Activated CD4-positive, alpha-beta T cell treated with anti-CD3 and anti-CD28 coated beads for 24 hours (primary cell): ENCODE results near the gene MAB21L2.

ENCODE experiments used
- DNase-seq, 2 donors: peaks; one replicate each; pipeline ENCODE4 v3.0.0-alpha.2; 2020; ENCODE audit warnings: low read depth in 2 of 2

The MAB21L2 gene

DNA sequence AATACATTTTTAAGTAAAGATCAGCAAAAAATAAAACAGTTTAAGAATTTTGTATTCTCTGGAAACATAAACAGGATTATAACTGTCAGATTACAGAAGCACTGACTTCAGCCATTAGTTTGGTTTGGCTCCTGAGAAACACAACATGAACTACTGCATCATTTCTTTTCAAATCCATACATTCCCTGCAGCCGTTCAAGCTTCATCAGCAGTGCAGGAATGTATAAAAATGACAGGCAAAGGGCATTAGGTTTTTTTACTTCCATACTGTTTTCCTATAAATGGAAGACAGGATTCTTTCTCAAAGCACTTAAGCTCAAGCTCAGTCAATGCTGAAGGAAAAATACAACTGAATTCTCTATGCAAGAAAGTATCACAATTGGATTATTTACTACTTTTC, 4.2 kb upstream of the MAB21L2 start:
- DNase-seq: no peak

DNA sequence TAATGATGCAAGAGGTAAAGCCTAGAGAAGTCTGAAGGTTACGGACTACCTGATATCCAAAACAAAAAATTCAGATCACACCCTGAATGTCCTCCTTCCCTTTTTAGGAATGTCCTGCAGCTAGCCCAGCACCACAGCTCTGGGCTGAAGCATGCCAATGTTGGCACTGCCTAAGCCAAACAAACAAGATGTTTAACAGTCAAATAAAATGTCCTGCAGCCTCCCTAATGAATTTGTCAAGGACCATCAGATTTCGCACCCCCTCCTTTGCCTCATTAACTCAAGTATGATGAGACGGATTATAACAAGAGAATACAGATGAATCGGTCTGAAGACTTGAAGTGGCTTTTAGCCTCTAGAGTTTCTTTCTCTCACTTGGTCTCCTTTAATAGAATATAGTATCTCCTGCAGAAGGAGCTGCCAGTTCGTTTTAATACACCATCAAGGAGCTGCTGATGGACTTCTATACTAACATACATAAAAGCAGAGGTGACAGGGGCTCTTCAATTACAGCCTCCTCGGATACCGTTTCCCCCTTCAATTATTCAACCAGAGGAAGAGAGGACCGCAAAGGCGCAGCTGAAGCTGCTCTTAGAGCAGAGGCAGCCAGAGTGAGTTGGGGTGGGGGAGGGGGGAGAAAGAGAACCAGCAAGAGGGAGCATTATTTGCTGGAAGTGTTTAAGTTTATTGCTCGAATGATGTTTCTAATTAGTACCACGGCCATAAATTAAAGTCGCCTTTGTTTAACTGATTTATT, 3.0 kb upstream of the MAB21L2 start:
- DNase-seq: no peak

DNA sequence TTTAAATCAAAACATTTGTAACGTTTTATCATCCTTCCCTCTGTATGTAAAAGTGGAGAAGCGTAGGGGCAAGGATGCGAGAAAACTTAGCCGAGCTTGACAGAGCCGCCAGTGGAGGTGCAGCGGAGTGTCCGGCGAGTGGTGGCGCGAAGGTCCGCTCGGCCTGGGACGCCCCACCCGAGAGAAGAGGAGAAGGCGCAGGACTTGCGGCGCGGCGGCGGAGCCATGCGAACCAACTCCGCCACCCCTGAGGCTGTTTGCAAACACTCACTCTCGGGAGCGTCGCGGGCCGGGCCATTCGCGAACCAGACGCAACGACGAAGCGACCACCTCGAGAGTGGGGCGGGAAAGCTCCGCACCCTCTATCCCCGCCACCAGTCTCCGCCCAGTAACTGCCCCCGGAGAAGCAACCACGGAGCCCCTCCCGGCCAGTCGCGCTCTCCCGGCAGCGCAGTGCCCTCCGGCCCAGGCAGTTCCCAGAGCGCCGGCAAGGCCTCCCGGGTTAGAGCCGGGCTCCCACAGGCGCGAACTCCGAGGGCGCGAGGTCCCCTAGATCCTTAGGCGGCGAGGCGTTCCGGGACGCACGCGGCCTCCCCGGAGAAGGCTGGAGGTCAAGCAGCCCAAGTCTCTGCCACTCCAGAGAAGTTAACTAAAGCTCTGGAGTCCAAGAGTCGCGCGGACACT, 2.3 kb upstream of the MAB21L2 start:
- no peak for DNase-seq

DNA sequence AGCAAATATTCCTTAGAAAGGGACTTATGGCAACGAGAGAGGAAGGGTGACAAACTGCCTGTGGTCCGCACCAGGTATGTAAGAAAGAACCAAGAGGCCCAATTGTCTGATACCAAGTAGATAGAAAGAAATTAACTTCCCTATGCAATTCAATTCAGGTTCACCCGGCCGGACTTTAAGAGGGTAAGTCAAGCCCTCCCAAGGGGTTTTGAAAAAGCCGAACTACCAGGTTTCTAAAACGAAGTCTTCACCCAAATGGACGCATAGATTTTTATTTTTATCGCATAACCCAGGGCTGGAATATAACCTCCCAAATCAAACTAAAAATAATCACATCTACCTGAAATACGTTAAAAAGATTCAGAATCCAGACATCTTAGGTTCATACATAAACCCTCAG, 1.6 kb upstream of the MAB21L2 start:
- DNase-seq: no peak

DNA sequence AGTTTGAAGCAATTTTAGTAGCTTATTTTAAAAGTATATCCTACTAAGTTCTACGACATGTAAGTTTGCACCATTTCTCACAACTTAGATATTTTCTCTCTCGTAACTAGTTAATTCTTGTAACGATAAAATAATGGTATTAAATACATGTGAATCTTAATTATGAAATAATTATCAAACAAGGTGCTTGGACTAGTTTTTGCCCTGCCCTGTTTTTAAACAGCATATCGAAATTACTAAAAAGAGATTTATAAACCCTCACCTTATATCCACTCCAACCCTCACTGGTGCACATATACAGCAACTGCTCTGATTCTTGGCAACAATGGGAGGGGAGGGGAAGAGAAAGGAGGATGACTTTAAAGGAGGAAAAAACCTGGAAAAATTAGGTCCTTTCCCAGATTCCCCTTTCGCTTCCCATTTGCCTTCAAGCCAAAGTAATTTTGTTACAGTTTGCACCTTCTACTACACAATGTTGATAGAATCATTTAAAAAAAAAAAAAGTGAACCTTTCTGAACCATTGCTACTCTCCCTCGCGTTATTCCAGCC, 820 bp upstream of the MAB21L2 start:
- DNase-seq: no peak

DNA sequence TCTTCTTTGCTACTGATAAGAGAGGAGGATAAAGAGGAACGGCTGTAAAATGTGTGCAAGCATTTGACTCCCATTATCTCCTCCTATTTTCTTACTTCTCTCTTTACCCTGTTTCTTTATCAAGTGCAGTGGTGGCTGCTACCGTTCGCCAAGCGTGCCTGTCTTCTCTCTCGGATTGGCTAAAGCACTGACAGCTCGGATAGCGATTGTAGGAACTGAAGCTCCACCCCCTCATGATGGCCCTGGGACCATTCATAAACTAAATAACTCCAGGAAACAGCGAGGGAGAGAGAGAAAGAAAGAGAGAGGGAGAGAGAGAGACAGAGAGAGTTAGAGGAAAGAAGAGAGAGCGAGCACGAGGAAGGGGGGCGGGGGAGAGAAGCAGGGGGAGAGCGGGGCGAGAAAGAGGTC, 305 bp upstream of the MAB21L2 start:
- DNase-seq: no peak

DNA sequence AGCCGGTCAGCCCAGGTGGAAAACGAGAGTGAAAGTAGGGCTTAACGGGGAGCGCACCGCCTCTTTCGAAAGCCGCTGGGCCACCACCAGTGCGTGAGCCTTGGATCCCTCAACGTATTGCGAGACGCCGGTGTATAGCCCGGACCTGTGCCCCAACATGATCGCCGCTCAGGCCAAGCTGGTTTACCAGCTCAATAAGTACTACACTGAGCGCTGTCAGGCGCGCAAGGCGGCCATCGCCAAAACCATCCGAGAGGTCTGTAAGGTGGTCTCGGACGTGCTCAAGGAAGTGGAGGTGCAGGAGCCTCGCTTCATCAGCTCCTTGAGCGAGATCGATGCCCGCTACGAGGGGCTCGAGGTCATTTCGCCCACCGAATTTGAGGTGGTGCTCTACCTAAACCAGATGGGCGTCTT, 929 bp downstream of the MAB21L2 start:
- DNase-seq: no peak

DNA sequence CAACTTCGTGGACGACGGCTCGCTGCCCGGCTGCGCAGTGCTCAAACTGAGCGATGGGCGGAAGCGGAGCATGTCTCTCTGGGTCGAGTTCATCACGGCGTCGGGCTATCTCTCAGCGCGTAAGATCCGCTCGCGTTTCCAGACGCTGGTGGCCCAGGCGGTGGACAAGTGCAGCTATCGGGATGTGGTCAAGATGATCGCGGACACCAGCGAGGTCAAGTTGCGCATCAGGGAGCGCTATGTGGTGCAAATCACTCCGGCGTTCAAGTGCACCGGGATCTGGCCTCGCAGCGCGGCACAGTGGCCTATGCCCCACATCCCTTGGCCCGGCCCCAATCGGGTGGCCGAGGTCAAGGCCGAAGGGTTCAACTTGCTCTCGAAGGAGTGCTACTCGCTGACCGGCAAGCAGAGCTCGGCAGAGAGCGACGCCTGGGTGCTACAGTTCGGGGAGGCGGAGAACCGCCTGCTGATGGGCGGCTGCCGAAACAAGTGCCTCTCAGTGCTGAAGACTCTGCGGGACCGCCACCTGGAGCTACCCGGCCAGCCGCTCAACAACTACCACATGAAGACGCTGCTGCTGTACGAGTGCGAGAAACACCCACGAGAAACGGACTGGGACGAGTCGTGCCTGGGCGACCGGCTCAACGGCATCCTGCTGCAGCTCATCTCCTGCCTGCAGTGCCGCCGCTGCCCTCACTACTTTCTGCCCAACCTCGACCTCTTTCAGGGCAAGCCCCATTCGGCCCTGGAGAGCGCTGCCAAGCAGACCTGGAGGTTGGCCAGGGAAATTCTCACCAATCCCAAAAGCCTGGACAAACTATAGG, 1.5 kb downstream of the MAB21L2 start:
- no peak for DNase-seq

DNA sequence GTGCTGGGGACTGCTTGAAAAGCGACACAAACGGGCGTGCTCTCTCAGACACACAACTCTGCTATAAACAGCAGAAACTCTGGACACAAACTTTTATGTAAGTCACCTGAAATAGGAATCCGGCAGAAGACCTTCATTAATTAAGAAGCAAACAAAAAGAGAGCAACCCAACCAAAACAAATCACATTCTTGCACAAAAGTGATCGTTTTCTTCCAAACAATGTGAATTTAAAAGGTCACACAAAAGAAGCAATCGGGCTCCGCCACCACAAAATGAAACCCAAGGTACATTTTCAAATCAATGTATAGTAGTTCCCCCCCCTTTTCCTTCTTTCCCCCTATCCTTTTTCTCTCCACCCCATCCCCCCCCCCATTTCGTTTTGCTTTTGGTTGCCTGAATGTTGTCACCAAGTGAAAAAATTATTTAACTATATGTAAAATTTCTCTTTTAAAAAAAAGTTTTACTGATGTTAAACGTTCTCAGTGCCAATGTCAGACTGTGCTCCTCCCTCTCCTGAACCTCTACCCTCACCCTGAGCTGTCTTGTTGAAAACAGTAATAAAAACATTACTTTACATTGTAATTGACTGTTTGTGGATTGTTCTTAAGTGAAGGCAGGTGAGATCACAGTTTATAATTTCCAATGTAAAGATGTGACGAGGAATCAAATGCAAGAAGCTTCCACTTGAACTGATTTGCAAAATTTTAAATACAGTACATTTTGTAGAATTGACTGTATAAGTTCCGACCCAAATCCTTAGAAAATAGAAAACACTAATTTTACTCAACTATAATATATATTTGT, 2.4 kb downstream of the MAB21L2 start:
- no peak for DNase-seq

DNA sequence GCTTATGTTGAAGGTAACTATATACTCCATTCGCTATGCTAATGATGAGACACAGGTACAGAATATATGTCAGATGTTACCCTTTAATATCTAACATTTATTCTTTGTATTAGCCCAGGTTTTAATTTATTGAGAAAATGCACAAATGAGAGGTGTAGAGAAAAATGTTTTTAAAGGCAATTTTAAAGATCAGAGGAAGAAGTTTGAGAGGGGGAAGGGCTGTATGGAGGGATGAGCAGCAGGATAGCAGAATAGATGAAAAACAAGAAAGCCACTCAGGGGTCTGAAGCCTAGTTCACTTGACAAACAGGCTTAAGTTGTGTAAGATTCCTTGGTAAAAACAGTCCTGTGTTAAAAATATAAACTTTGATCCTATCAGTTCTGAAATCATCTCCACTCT, 3.7 kb downstream of the MAB21L2 start:
- no peak for DNase-seq

DNA sequence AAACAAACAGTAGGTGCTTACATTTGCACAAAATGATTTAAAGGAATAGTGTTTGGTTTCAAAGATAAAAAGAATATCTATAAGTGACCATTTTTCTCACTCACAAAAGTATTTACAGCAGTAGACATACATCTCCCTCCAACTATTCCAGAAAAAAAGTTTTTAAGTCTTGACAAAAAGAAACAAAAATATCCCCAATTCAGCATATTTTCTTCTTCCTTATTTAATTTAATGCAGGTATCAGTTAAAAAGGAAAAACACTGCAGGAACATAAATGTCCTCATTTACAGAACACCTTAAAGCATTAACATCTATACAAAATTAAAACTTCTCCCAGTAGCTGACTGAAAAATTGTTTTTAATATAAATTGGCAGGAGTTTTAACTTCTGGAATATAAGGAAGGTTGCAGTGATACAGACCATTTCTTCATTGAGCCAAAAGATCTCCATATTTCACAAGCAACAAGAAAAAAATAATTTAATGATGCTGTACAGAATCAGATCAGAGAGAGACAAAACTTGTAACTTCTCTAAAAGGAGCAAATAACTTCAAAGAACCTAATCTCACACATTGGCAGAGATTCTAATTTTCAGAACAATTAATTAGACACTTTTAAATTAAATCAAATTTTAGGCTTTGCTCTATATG, 4.3 kb downstream of the MAB21L2 start:
- no peak for DNase-seq

DNA sequence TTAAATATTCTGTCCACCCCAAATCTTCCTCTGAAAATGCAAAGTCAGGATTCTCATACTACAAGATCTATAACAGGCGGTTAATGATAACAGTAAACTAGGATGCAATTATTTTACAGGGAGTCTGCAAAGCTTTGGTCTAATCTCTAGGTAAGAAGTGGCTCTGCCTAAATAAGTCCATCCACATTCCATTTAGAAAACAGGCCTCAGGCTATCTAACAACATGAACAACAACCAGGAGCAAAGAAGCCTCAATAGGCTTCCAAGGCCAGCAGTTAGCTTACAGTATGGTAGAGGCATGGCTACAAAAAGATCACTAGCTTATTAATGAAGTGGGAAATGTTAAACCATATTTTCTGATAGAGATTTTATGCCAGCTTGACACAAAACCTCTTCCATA, 6.4 kb downstream of the MAB21L2 start:
- DNase-seq: no peak

DNA sequence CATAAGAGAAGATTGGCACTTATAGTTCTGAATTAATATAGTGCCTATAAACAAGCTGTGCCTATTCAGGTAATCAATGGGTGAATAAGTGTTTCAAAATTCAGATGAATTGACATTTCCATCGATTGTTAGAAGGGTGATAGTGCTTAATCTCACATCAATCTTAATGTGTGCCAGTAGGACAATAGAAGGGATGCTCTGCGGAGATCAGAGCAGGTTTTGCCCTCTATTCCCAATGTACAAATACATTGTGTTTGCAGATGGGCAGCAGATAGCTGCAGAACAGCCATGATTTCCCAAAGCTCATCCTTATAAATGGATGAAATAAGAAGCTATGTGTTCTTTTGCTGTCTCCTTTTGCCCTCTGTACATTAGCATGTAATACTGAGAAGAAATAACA, 7.2 kb downstream of the MAB21L2 start:
- no peak for DNase-seq

DNA sequence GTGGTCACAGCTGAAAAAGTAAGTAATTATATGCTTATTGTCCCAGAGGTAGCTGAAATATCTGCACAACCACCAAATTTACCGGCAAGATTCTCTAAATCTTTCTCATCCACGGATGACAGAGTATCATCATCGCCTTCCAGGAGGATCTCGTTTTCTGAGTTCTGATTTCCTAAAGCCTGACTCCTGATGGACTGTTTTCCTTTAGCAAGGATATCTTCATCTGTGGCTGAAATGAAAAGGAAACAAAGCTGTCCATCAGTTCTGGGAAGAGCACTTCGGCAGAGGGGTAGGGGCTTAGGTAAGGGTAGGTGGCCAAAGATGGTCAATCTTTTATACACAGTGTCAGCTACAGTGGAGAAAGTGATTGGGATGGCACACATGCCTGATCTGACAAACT, 8.7 kb downstream of the MAB21L2 start:
- DNase-seq: no peak

DNA sequence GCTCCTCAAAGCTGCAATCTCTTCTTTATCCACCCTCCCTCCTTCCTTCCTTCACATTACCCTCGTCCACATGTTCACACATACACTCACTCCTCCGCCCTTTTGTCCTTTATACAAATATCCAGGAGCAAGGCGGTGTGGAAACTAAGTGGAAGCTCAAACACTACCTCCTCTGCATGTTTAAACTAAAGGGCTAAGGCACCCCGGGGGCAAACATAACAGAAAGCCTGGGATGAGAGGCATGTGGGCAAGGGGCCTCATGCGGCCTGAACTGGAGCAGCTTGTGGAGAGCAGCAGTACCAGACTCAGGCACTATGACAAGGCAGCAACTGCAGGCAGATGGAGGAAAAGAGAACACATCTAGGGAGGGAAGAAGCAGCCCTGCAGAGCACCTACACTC, 9.5 kb downstream of the MAB21L2 start:
- DNase-seq: no peak

DNA sequence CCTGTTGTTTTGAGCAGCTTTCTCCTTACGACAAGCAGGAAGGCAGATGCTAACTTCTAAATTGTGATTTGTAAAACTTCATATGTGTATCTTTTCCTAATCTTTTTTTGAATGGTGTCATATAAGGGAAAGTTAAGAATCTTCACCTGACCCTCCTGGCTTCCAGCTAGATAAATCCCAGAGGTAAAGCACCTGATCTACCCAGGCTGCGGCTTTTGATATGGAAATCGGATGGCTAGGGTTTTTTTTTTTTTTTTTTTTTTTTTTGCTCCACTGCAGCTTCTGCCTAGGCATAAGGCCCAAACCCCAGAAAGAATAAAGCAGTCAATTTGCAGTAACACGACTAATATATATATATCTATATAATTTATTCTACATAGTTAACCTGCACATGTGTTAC, 10.0 kb downstream of the MAB21L2 start:
- no peak for DNase-seq

DNA sequence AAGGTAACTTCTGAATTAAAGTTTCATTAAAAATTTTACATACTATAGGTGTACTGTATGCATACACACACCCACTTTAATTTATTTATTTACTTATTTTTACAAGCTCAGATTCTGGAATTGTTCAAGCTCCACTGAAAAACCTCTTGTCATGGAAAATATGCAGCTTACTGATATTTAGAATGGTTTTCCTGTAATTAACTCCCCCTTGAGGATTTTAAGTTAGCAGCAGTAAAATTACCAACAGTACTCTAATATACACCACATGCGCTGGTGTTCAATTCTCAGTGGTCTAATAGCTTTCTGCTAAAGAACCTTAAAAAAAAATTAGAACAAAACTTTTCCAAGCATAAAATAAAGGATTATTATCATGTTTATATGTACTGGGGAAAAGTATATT, 12.0 kb downstream of the MAB21L2 start:
- no peak for DNase-seq

DNA sequence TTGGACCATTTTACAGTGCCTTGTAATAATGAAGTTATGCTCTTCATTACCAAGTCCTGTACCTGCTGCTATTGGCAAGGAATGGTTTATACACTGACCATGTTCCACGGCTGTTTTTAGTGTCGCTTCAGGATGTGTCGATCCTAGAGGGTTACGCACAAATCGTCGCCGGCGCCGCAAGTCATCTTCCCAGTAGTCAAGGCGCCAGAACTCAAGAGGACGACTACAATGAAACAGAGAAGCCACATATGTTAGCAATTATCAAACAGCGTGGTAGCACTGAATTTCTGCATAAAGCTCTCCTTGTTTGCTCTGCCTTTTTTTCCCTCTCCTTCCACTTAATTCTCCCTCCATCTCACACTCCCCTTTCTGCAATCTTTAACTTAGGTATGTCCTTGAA, 17.0 kb downstream of the MAB21L2 start:
- no peak for DNase-seq

DNA sequence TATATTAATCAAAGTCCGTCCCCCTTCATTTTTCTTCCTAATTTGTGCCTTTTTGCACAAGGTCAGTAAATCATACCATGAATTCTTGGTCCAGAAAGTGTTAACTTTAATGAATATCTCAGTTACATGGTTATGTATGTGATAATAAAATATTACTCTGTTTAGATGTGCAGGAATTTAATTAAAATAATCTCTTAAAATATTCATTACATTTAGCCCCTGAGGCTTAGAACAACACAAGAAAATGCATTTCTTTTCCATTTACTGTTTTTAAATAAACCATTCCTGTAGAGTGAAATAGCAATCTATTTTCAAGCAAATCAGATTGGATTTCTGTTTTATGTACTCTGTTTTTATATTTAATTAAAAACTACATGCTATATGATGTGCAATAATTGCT, 17.6 kb downstream of the MAB21L2 start:
- DNase-seq: no peak

DNA sequence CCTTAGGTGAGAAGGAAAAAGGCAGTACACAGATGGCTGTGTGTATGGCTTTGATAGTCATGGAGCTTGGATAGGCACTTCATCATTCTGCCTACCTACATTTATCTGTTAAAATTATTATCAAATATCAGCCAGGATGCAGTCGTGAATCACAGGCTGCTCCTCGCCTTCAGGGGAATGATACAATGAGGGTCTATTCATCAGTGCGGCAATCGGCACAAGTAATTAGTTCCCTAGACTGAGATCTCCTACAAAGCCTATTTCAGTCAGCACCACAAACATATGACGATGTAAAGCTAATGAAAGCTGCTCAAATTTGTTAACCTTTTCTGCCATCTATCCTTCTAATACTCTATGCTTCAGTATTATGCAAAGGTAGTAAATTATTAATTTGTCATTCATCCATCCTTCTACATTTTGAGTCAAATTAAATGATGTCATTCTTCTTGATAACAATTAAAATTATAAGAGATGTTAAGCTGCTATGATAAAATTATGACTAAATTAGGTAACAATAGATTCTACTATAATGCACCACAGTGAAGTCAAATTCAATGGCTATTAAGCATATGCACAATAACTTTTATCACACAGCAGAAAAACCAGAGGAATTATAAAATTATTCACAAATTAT, 19.0 kb downstream of the MAB21L2 start:
- no peak for DNase-seq

DNA sequence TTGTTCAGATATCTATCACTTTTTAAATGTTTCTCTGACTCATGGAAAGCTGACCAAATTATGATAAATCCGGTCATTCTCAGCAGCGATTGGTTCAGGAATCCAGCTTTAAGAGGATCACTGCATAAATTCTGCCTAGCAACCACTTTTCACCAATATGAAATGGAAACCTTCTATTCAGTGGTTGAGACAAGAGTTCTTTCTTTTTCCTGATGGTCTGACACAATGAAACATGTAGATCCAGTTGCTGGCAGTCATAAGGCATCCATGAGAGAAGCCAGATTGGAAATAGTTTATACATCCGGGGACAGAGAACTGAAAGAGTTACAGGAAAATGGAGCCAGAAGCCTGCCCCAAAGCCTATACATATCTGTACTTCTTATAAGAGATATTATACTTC, 27.2 kb downstream of the MAB21L2 start:
- DNase-seq: no peak
